Measurements from ENCODE around the gene GZMM.

GRCh38 chr19:525857-526419 is 17.9 kb upstream of the GZMM start:
- TF ChIP-seq POLR2AphosphoS5 (IDR thresholded peaks at IDR 0.05; ENCODE audit: low read depth) (no peak), CTCF (conservative IDR thresholded peaks at IDR 0.05; ENCODE audit: low read depth in 2 of 2) (no peak), REST (IDR thresholded peaks at IDR 0.05; ENCODE audit: unreplicated experiment) (no peak), EZH2 (IDR thresholded peaks at IDR 0.05; ENCODE audit: low read depth, unreplicated experiment) (no peak), EZH2phosphoT487 (IDR thresholded peaks at IDR 0.05; ENCODE audit: unreplicated experiment) (no peak), JUNB (IDR thresholded peaks at IDR 0.05; ENCODE audit: unreplicated experiment) (no peak), STAT1 (IDR thresholded peaks at IDR 0.05; ENCODE audit: unreplicated experiment) (no peak), ETS1 (IDR thresholded peaks at IDR 0.05) (no peak), CREB1 (CRISPR knock-in tag; IDR thresholded peaks at IDR 0.05; ENCODE audit: low read depth) (no peak)

Data from GM23338 (cell line).